ENCODE measurements around the gene DCTN1. TPM values are rescaled to one million over a fixed set of nuclear protein-coding genes. Genes with fewer than 3 reads are reported as not detected.

DCTN1 gene
- polyA plus RNA-seq, 2 of the 4 experiments (the other 2 are of a cell fraction): 95.1 to 106 TPM

GRCh38 chr2:74427551-74427950 is 47.4 kb upstream of the DCTN1 start:
- Histone ChIP-seq H3K4me2 (no peak overlapping the region), H3K9me3 (no peaks in the 10 kb centered on the region), H3K4me1 (peaks cover 8% of the 10 kb centered on the region; the same call in 1 of the 3 replicates), H3K4me3 (no peak overlapping the region), H3K27ac (no peak overlapping the region)
- peak; percentile 38 to 50; a peak in 4 of 6 replicates for ATAC-seq
- ChIA-PET POLR2A (interaction anchor here (1.3 kb wide), 1 partner anchor 13 kb away, joined by 4 read pairs; no protein-coding TSS in a partner anchor), CTCF (interaction anchor here (0.6 to 1.1 kb wide), 4 partner anchors 13 to 1889 kb away, joined by 3 read pairs; no protein-coding TSS in a partner anchor)
- 78% methylated on average over 3 of the region's 3 CpGs for WGBS (ENCODE audit: missing lambda C conversion rate)
- no peak for DNase-seq (ENCODE audit: low read depth in 1 of 2, low spot score in 1 of 2)
- FAIRE-seq: no peak
- TF ChIP-seq EP300 (IDR thresholded peaks at IDR 0.05) (no peak), PHF8 (IDR thresholded peaks at IDR 0.05; ENCODE audit: borderline replicate concordance, low read depth) (no peak), KDM1A (IDR thresholded peaks at IDR 0.05; ENCODE audit: low read depth) (no peak), POLR2AphosphoS2 (conservative IDR thresholded peaks at IDR 0.05; ENCODE audit: low read length) (no peak), FOXS1 (CRISPR knock-in tag; IDR thresholded peaks at IDR 0.05) (no peak), POLR2A (IDR thresholded peaks at IDR 0.05; ENCODE audit: low read length) (no peak), EHMT2 (IDR thresholded peaks at IDR 0.05; ENCODE audit: low read depth) (no peak), HEYL (CRISPR knock-in tag; IDR thresholded peaks at IDR 0.05) (no peak), E2F6 (IDR thresholded peaks at IDR 0.05; ENCODE audit: borderline replicate concordance, low read depth) (no peak)

- 88% methylated on average over 11 of the region's 14 CpGs for WGBS (ENCODE audit: missing lambda C conversion rate)
- H3K27ac ChIP-seq: no peak overlapping the region
- no peak overlapping the region for H3K4me3 ChIP-seq
- no peak for ATAC-seq
- no peaks in the 10 kb centered on the region for H3K9me3 ChIP-seq
- POLR2A ChIA-PET: interaction anchor here (1.3 kb wide), 1 partner anchor 14 kb away, joined by 4 read pairs; no protein-coding TSS in a partner anchor
- H3K4me2 ChIP-seq: no peak overlapping the region
- no peak for TF ChIP-seq PBX3 (IDR thresholded peaks at IDR 0.05)
- TF ChIP-seq SMC3 (IDR thresholded peaks at IDR 0.05): no peak
- no peak for TF ChIP-seq E2F6 (IDR thresholded peaks at IDR 0.05; ENCODE audit: borderline replicate concordance, low read depth)
- no peak for TF ChIP-seq POLR2AphosphoS2 (conservative IDR thresholded peaks at IDR 0.05; ENCODE audit: low read length)
- no peak for TF ChIP-seq HOXB13 (CRISPR knock-in tag; IDR thresholded peaks at IDR 0.05; ENCODE audit: low read depth)
- no peak for TF ChIP-seq NFE2L2 (conservative IDR thresholded peaks at IDR 0.05; ENCODE audit: low read length)
- no peak for TF ChIP-seq POLR2A (IDR thresholded peaks at IDR 0.05; ENCODE audit: low read length)
- no peak for TF ChIP-seq CHD2 (IDR thresholded peaks at IDR 0.05; ENCODE audit: low read length, partially characterized antibody)
- no peak for TF ChIP-seq HES2 (IDR thresholded peaks at IDR 0.05)
- TF ChIP-seq ZFP36 (IDR thresholded peaks at IDR 0.05; ENCODE audit: borderline replicate concordance, partially characterized antibody): no peak
- no peak for TF ChIP-seq CBX8 (IDR thresholded peaks at IDR 0.05)
- no peak for TF ChIP-seq RNF2 (IDR thresholded peaks at IDR 0.05; ENCODE audit: borderline replicate concordance, low read depth)
- no peak for TF ChIP-seq ZC3H11A (IDR thresholded peaks at IDR 0.05)
- TF ChIP-seq CHD4 (IDR thresholded peaks at IDR 0.05; ENCODE audit: borderline replicate concordance): no peak
- no peak for TF ChIP-seq NPAS2 (CRISPR knock-in tag; IDR thresholded peaks at IDR 0.05; ENCODE audit: borderline replicate concordance)
- peaks cover 8% of the 10 kb centered on the region; the same call in 1 of the 3 replicates for H3K4me1 ChIP-seq
- DNase-seq (ENCODE audit: low read depth in 1 of 2, low spot score in 1 of 2): no peak
- FAIRE-seq: no peak
- CTCF ChIA-PET: no interaction called here
Measured at GRCh38 chr2:74426181-74426758, 46.2 kb upstream of the DCTN1 start.

- H3K4me1 ChIP-seq: peaks cover 11% of the 10 kb centered on the region; the same call in 1 of the 3 replicates
- H3K4me3 ChIP-seq: no peak overlapping the region
- H3K27ac ChIP-seq: no peak overlapping the region
- DNase-seq (ENCODE audit: low read depth in 1 of 2, low spot score in 1 of 2) (no peak), ATAC-seq (no peak), FAIRE-seq (no peak)
- 78% methylated on average over 6 of the region's 7 CpGs for WGBS (ENCODE audit: missing lambda C conversion rate)
- no peaks in the 10 kb centered on the region for H3K9me3 ChIP-seq
- H3K4me2 ChIP-seq: no peak overlapping the region
- ChIA-PET CTCF (interaction anchor here (1.6 to 2.1 kb wide), 2 partner anchors 15 to 33 kb away, joined by 6 read pairs; no protein-coding TSS in a partner anchor), POLR2A (no interaction called here)
- TF ChIP-seq RAD21 (conservative IDR thresholded peaks at IDR 0.05 in 1 of 2, IDR thresholded peaks at IDR 0.05 in 1 of 2): no peak
- no peak for TF ChIP-seq BHLHE40 (IDR thresholded peaks at IDR 0.05; ENCODE audit: low read depth, low read length)
- no peak for TF ChIP-seq CBX8 (IDR thresholded peaks at IDR 0.05)
- TF ChIP-seq EHF (CRISPR knock-in tag; IDR thresholded peaks at IDR 0.05): no peak
- TF ChIP-seq ZC3H11A (IDR thresholded peaks at IDR 0.05): no peak
- TF ChIP-seq E2F6 (IDR thresholded peaks at IDR 0.05; ENCODE audit: borderline replicate concordance, low read depth): no peak
- no peak for TF ChIP-seq EP300 (IDR thresholded peaks at IDR 0.05)
- no peak for TF ChIP-seq ATOH8 (CRISPR knock-in tag; IDR thresholded peaks at IDR 0.05; ENCODE audit: low read depth)
- no peak for TF ChIP-seq HEYL (CRISPR knock-in tag; IDR thresholded peaks at IDR 0.05)
Measured at GRCh38 chr2:74425523-74425922, 45.4 kb upstream of the DCTN1 start.

Measured in A549 (cell line).